NCI-H1436 treated with DMSO at 0.1 percent for 48 hours (cell line): ENCODE data around the gene SUV39H1.
"Not testable (repeated sequence)": the region's sequence is repeated elsewhere in the genome, so short reads cannot be mapped to it uniquely, and the experiment has no call there.

ENCODE experiments used
- DNase-seq: peaks from one replicate; lab custom pipeline; 2025; lab: John Stamatoyannopoulos, UW

SUV39H1 gene, protein sequence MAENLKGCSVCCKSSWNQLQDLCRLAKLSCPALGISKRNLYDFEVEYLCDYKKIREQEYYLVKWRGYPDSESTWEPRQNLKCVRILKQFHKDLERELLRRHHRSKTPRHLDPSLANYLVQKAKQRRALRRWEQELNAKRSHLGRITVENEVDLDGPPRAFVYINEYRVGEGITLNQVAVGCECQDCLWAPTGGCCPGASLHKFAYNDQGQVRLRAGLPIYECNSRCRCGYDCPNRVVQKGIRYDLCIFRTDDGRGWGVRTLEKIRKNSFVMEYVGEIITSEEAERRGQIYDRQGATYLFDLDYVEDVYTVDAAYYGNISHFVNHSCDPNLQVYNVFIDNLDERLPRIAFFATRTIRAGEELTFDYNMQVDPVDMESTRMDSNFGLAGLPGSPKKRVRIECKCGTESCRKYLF

DNA sequence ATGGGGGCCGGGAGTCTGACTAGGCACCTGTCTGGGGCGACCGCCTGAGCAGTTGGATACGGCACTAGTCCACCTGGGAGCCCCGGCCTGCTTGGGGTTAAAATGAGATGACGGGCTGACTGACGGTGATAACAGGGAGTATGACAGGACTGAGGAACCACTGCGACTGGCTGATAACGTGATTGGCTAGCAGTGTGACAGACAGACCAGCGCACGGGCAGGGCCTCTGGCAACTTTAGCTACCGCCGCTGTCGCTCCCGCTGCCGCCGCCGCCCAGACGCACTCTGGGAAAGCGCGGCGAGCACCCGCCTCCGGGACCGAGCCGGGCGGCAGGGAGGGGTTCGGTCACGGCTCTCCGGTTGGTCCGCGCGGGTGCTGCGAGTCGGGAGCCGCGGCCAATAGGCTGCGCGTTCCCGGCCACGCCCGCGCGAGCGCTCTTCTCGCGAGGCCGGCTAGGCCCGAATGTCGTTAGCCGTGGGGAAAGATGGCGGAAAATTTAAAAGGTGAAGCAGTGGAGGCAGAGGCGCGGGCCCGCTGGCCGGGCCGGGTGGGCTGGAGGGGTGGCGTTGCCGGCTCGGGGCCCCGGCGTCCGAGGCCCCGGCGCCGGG lies at the start of gene SUV39H1:
TSS of gene SUV39H1 (plus strand) at position 434 of the 608 bp plus-strand sequence. CDS start at position 485, 51 bp downstream.
- DNase-seq = peak; percentile 12

DNA sequence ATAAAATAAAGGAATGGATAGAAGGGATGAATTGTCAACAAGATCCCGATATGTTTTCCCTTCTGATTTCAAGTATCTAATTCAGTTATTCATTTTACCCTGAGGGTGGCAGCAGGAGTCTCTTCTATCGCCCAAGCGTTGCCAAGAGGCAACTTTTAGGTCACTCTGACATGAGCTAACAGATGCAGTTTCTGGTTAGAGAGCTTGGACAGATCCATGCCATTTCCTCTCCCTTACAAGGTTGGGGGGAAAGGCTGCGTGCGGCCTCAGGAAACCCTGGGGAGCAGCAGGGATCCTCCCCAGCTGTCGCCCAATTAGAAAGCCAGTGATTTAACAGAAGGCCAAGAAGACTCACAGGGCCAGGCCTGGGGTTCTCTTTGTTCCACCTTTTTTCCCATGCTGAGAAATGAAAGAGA lies 48.2 kb upstream of the SUV39H1 start:
- DNase-seq = no peak

DNA sequence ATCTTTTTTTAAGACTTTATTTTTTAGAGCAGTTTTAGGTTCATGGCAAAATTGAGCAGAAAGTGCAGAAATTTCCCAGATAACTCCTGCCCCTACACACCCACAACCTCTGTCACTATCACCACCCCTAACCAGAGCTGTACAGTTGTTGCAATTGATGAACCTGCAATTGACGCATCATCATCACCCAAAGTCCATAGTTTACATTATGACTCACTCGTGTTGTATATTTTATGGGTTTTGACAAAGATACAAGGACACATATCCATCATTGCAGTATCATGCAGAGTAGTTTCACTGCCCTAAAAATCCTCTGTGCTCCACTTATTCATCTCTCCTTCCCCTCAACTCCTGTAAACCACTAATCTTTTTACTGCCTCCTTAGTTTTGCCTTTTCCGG lies 47.4 kb upstream of the SUV39H1 start:
- DNase-seq = no peak

DNA sequence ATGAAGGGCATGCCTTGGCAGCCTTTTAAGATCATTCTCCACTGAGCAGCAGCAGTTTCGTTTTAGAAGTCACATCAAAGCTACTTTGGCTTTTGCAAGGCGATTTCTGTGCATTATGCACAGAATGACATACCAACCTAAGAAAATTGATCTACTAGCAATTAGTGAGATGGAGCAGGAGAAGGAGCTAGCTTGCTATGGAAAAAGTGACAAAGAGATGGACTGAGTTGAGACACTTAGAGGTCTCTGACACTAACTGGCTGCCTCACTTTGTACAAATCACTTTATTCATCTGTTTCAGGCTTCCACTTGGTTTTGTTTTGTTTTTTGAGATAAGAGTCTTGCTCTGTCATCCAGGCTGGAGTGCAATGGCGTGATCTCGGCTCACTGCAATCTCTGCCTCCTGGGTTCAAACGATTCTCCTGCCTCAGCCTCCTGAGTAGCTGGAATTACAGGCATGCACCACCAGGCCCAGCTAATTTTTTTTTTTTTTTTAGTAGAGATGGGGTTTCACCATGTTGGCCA lies 44.4 kb upstream of the SUV39H1 start:
- not testable (repeated sequence) for DNase-seq

DNA sequence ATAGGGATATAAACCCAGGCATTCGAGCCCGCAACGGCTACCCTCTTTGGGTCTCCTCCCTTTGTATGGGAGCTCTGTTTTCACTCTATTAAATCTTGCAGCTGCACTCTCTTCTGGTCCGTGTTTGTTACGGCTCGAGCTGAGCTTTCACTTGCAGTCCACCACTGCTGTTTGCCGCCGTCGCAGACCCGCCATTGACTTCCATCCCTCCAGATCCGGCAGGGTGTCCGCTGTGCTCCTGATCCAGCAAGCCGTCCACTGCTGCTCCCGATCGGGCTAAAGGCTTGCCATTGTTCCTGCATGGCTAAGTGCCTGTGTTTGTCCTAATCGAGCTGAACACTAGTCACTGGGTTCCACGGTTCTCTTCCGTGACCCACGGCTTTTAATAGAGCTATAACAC lies 41.8 kb upstream of the SUV39H1 start:
- not testable (repeated sequence) for DNase-seq

DNA sequence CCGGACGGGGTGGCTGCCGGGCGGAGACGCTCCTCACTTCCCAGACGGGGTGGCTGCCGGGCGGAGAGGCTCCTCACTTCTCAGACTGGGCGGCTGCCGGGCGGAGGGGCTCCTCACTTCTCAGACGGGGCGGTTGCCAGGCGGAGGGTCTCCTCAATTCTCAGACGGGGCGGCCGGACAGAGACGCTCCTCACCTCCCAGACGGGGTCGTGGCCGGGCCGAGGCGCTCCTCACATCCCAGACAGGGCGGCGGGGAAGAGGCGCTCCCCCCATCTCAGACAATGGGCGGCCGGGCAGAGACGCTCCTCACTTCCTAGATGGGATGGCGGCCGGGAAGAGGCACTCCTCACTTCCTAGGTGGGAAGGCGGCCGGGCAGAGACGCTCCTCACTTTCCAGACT lies 36.8 kb upstream of the SUV39H1 start:
- DNase-seq = not testable (repeated sequence)

DNA sequence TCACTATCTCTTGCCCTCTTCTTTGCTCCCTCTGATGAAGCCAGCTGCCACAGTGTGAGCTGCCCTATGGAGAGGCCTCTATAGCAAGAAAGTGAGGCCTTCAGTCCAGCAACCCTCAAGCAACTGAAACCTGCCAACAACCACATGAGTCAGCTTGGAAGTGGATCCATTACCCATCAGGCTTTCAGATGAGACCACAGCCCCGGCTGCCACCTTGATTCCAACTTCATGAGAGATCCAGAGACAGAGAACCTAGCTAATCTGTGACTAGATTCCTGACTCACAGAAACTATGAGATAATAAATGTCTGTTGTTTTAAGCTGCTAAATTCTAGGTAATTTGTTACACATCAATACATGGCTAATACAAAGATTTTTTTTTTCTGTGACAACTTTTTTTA lies 33.3 kb upstream of the SUV39H1 start:
- no peak for DNase-seq

DNA sequence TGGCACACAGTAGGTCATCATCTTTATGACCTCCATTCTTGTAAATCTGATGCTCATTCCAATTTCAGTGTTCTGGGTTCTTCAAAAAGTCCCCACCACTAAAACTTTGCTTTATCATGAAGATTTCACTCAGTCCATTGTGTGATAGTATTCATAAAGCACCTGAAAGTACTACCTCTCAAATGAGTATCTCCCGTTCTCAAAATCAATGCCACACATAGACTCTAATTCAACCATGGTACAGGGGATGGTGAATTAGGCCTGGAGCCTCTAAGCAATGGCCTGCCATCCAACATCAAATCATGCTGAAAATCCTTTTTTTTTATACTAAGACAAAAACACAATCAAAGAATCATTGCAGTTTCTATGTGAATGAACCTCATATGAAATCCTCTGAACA lies 32.4 kb upstream of the SUV39H1 start:
- DNase-seq = no peak

DNA sequence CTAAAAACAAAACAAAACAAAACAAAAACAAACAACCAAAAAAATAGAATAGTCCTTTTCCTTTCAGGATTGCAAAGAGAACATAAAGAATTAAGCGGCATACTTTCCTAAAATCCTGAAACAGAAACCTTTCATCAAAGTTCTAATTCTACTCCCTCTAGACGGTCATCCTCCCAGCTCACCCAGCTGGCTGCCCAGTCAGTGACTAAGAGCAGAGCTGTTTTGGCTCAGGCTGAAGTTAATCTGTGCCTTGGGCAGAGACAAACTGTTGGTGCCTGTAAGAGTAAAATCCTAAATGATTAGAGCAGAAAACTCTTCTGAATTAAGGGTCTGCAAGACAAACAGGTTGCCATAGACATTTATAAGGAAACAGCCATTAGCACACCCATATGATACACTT lies 30.5 kb upstream of the SUV39H1 start:
- no peak for DNase-seq

DNA sequence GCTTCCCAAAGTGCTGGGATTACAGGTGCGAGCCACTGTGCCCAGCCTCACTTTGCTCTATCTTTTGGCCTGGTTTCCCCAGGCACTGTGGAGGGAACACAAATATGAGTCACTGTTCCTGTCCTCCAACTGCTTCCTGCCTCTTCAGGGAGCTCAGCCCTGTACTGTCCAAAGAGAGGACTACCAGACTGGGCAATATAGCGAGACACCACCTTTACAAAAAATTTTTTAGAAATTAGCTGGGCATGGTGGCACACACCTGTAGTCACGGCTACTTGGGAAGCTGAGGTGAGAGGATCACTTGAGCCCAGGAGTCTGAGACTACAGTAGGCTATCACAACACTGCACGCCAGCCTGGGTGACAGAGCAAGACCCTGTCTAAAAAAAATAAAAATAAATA lies 29.9 kb upstream of the SUV39H1 start:
- no peak for DNase-seq

DNA sequence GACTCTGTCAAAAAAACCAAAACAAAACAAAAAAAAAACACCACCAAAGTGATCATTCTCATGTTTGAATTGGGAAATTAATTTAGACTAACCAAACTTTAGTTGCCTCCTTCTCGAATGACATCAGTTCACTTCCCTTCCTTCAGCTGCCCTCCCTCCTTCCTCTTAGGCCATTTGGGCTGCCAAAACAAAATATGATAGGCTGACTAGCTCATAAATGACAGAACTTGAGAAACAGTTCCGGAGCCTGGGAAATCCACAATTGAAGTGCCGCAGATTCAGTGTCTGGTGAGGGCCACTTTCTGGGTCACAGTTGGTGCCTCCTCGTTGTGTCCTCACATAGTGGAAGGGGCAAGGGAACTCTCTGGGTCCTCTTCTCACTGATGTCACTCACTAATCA lies 29.0 kb upstream of the SUV39H1 start:
- no peak for DNase-seq

DNA sequence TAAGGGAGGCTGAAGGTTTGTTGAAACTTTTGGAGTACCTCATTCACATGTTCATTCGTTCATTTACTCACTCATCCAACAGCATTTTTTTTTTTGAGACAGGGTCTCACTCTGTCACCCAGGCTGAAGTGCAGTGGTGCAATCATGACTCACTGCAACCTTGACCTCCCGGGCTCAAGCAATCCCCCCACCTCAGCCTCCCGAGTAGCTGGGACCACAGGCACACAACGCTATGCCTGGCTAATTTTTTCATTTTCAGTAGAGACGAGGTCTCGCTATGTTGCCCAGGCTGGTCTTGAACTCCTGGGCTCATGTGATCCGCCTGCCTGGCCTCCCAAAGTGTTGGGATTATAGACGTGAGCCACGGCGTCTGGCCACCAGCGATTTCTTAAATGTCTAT lies 28.3 kb upstream of the SUV39H1 start:
- DNase-seq = not testable (repeated sequence)

DNA sequence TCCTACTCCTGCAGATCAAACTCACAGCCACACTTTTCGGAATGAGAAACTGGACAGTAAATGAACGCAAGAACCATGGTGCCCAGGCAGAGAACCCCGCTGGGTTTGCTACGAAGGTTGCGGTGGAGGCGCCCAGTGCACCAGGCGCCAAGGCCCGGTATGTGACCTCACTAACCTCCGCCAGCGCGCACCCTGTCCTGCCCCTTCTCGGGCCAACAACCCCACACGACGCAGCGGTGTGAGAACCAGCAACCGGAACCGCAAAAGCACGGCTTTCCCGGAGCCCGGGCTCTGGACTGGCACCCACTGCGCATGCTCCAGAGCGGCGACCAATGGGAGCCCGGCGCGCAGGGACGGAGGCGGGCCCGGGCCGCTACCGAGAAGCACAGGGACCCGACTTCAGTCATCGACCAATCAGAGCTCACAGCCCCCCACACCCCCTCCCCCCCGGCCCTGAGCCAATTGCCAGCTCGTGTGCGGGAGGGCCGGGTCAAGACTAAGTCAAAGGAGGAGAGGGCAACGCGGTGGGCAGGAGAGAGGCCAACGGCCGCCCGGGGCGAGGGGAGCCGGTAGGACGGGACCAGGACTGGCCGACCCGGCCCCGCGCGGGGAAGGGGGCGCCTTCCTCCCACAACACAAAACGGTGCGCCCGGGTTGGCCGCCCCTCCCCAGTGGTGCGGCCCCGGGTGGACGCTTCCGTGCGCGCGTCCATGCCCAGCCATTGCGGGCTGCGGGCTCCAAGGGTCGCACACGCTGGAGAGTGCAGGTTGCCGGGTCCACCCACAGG lies 20.2 kb upstream of the SUV39H1 start:
- peak; percentile 50 for DNase-seq

DNA sequence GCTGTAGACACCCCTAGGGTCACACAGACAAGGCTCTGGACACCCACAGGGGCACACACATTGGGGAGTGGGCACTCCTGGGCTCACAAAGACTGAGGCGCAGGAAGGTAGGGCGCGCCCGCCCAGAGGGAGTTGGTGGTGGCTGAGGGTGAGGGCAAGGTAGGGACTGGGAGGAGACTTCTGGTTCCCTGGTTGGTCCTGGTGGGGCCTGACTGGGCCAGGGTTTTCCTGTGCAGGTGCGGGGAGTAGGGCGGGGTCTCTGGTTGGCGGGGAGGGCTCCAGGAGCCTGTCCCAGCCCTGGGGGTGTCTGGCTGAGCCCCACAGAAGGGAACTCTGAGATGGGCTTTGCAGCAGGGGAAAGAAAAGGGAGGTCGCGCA lies 19.7 kb upstream of the SUV39H1 start:
- no peak for DNase-seq

DNA sequence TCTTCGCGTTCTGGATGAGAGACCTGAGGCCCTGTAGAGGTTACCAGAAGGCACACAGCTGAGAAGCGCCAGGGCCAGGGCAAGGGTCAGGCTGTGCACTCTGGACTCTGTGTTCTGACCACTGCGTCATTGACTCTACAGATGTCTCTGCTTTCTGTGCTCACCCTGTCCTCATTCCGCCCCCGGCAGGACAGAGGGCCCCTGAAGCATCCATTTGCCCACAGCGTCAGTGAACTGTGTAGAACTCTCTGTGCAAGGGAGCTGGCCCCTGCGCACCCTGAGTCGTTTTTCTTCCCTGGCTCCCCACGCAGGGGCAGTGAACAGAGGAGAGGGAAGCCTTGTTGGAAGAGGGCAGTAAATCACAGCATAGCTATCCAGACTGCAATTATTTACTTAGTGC lies 19.0 kb upstream of the SUV39H1 start:
- no peak for DNase-seq

DNA sequence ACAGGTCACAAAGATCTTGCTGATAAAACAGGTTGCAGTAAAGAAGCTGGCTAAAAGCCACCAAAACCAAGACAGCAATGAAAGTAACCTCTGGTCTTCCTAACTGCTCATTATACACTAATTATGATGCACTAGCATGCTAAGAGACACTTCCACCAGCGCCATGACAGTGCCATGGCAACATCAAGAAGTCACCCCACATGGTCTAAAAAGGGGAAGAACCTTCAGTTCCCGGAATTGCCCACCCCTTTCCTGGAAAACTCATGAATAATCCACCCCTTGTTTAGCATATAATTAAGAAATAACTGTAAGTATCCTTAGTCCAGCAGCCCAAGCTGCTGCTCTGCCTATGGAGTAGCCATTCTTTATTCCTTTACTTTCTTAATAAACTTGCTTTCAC lies 16.1 kb upstream of the SUV39H1 start:
- DNase-seq = not testable (repeated sequence)

DNA sequence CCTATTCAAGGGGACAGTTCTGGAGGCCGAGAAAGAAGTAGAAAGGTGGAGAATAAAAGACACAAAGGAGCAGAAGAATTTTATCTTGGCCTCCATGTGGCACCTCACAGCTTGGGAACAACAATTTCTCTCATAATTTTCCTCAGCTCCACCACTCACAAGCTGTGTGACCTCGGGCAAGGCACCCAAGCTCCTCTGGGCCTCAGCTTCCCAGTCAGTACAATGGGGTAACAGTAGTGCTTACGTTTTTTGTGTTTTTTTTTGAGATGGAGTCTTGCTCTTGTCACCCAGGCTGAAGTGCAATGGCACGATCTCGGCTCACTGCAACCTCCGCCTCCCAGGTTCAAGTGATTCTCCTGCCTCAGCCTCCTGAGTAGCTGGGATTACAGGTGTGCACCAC lies 15.6 kb upstream of the SUV39H1 start:
- DNase-seq = not testable (repeated sequence)

DNA sequence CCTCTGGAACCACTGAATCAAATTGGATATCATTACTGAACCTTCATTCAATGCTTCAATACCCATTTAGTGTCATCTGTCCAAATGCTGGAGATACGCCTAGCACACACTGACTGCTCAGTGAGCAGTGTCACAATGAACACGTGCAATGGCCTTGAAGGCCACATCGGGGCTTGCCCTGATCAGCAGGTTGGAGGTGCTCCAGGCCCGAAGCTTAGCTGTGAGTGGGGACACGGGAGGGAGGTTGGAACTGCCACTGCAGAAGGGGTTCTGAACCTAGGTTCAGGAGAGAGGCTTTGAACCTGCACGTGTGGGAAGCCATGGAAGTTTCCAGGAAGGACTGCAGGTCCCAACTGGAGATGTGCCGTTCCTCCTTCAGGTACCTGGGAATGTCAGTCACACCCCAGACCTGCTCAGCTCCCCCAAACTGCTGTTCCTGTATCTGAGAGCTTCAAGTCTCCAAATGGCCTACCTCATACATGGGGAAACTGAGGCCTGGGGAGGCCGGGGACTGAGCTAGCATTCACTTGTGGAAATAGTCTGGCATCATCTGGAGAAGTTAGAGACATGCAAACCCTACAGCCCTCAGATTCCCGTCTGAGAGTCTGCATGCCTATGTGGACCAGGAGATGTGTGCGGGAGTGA lies 14.9 kb upstream of the SUV39H1 start:
- no peak for DNase-seq

DNA sequence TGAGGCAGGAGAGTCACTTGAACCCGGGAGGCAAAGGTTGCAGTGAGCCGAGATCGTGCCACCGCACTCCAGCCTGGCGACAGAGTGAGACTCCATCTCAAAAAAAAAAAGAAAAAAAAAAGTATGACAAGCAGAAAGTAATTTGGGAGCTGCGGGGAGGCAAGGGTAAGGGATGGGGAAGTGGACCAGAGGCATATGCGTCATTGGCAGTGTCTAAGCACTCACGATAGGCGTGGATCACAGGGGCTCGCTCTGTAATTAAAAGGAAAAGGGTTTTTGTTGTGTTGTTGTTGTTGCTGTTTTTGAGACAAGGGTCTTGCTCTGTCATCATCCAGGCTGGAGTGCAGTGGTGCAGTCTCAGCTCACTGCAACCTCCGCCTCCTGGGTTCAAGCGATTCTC lies 13.7 kb upstream of the SUV39H1 start:
- DNase-seq = not testable (repeated sequence)

DNA sequence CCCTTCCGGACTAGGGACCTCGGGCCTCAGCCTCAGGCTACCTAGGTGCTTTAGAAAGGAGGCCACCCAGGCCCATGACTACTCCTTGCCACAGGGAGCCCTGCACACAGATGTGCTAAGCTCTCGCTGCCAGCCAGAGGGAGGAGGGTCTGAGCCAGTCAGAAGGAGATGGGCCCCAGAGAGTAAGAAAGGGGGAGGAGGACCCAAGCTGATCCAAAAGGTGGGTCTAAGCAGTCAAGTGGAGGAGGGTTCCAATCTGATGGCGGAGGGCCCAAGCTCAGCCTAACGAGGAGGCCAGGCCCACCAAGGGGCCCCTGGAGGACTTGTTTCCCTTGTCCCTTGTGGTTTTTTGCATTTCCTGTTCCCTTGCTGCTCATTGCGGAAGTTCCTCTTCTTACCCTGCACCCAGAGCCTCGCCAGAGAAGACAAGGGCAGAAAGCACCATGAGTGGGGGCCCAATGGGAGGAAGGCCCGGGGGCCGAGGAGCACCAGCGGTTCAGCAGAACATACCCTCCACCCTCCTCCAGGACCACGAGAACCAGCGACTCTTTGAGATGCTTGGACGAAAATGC lies 13.0 kb upstream of the SUV39H1 start, which contains the start of gene WAS:
TSS of gene WAS (plus strand) at position 389 of the 572 bp plus-strand sequence. CDS start at position 444, 55 bp downstream.
- DNase-seq = no peak

DNA sequence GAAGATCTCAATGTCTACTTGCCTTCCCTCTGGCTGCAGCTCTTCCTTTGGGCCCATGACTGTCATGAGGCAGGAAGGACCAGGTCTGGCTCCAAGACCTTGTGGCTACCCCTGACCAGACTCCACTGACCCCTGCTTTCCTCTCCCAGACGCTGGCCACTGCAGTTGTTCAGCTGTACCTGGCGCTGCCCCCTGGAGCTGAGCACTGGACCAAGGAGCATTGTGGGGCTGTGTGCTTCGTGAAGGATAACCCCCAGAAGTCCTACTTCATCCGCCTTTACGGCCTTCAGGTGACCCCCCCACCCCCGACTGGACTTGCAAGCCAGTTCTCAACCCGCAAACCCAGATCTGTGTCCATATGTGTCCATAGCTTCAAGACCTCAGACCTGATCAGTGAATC lies 12.4 kb upstream of the SUV39H1 start:
- DNase-seq = no peak

DNA sequence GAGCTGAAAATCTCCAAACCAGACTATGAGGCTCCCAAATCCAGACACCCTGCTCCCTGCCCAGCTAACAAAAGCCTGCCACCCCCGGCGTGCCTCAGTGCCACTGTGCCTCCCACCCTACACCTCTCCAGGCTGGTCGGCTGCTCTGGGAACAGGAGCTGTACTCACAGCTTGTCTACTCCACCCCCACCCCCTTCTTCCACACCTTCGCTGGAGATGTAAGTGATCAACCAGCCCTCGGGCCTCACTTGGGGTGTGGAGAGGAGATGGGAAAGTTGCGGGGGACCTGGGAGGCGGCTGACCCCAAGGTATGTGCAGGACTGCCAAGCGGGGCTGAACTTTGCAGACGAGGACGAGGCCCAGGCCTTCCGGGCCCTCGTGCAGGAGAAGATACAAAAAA lies 11.1 kb upstream of the SUV39H1 start:
- DNase-seq = no peak
